Hematopoietic multipotent progenitor cell (in vitro differentiated cells): ENCODE results near the gene DNHD1. TPM values are rescaled to one million over a fixed set of nuclear protein-coding genes. Genes with fewer than 3 reads are reported as not detected.

Source experiments
- DNase-seq, 3 donors: peaks; one replicate each; pipeline ENCODE4 v3.0.0-alpha.2; 2011 to 2015; ENCODE audit warnings: low read depth in 2 of 3, low spot score in 2 of 3
- total RNA-seq: library from RNA; depleted of rRNA; stranded (reverse); fragments of >200 nt; gene quantifications from one replicate; pipeline ENCODE4 v1.2.3, GENCODE V29; 2012

DNHD1 gene
- total RNA-seq, 1 donor = 15.6 TPM

- no peak for DNase-seq
These were observed 82.6 kb downstream of the DNHD1 start for GRCh38 chr11:6579681-6580080.

- no peak for DNase-seq
These were observed 86.5 kb downstream of the DNHD1 start for GRCh38 chr11:6583584-6583983.

- no peak for DNase-seq
These were observed 87.4 kb downstream of the DNHD1 start for GRCh38 chr11:6584528-6584927.

- no peak for DNase-seq
These were observed 89.6 kb downstream of the DNHD1 start for GRCh38 chr11:6586434-6587359.

- no peak for DNase-seq
These were observed 90.4 kb downstream of the DNHD1 start for GRCh38 chr11:6587360-6587953.

GRCh38 chr11:6588018-6588417 is 90.9 kb downstream of the DNHD1 start:
- DNase-seq = no peak

- no peak for DNase-seq
These were observed 97.2 kb downstream of the DNHD1 start for GRCh38 chr11:6594142-6594768.

- no peak for DNase-seq
These were observed 99.3 kb downstream of the DNHD1 start for GRCh38 chr11:6596239-6596877.

GRCh38 chr11:6598555-6598954 is 101.5 kb downstream of the DNHD1 start:
- DNase-seq = no peak

GRCh38 chr11:6599449-6599848 is 102.4 kb downstream of the DNHD1 start:
- DNase-seq = no peak

GRCh38 chr11:6599881-6600390 is 102.9 kb downstream of the DNHD1 start:
- DNase-seq = no peak

- DNase-seq = no peak
These were observed 104.0 kb downstream of the DNHD1 start for GRCh38 chr11:6601041-6601461.

GRCh38 chr11:6602096-6602940 is 105.2 kb downstream of the DNHD1 start:
- no peak for DNase-seq

- peak; percentile 67 to 90 (median 89) for DNase-seq
These were observed 106.4 kb downstream of the DNHD1 start, which contains the start of the genes ILK and RRP8 for GRCh38 chr11:6603287-6604080. Gene ILK (plus strand): TSS chr11:6603774. CDS start chr11:6604272, 498 bp downstream. Gene RRP8 (minus strand): TSS chr11:6603616. CDS start chr11:6603502, 114 bp downstream.

- DNase-seq = peak; percentile 34 to 71 (median 50)
These were observed 107.1 kb downstream of the DNHD1 start for GRCh38 chr11:6604081-6604626.

- DNase-seq = no peak
These were observed 107.7 kb downstream of the DNHD1 start for GRCh38 chr11:6604790-6605189.

- DNase-seq = peak in 2 of 3 donors; percentile 68 to 74
These were observed 109.5 kb downstream of the DNHD1 start for GRCh38 chr11:6606471-6607189.
